ENCODE results near the gene CASQ2.

Gene CASQ2

GRCh38 chr1:115690972-115691371, 77.5 kb downstream of the CASQ2 start:
- DNase-seq (ENCODE audit: low spot score), result no peak

GRCh38 chr1:115687744-115688143, 80.8 kb downstream of the CASQ2 start:
- DNase-seq (ENCODE audit: low spot score), result no peak

GRCh38 chr1:115685029-115685705, 83.3 kb downstream of the CASQ2 start:
- DNase-seq (ENCODE audit: low spot score), result no peak

GRCh38 chr1:115682792-115683191, 85.7 kb downstream of the CASQ2 start:
- no peak for DNase-seq (ENCODE audit: low spot score)

- no peak for DNase-seq (ENCODE audit: low spot score)
These were observed 87.8 kb downstream of the CASQ2 start for GRCh38 chr1:115680730-115681111.

- no peak for DNase-seq (ENCODE audit: low spot score)
These were observed 89.3 kb downstream of the CASQ2 start for GRCh38 chr1:115679141-115679611.

- no peak for DNase-seq (ENCODE audit: low spot score)
These were observed 90.4 kb downstream of the CASQ2 start for GRCh38 chr1:115678141-115678540.

GRCh38 chr1:115677565-115677964, 90.9 kb downstream of the CASQ2 start:
- no peak for DNase-seq (ENCODE audit: low spot score)

GRCh38 chr1:115677182-115677555, 91.3 kb downstream of the CASQ2 start:
- DNase-seq (ENCODE audit: low spot score), result no peak

GRCh38 chr1:115676498-115677181, 91.9 kb downstream of the CASQ2 start:
- DNase-seq (ENCODE audit: low spot score), result no peak

- DNase-seq (ENCODE audit: low spot score), result no peak
These were observed 96.1 kb downstream of the CASQ2 start for GRCh38 chr1:115672224-115673009.

GRCh38 chr1:115671176-115671934, 97.2 kb downstream of the CASQ2 start:
- DNase-seq (ENCODE audit: low spot score), result no peak

GRCh38 chr1:115670476-115671175, 97.9 kb downstream of the CASQ2 start:
- DNase-seq (ENCODE audit: low spot score), result no peak

GRCh38 chr1:115669886-115670285, 98.6 kb downstream of the CASQ2 start:
- no peak for DNase-seq (ENCODE audit: low spot score)

GRCh38 chr1:115669002-115669673, 99.4 kb downstream of the CASQ2 start:
- DNase-seq (ENCODE audit: low spot score), result no peak

GRCh38 chr1:115668579-115668978, 99.9 kb downstream of the CASQ2 start:
- DNase-seq (ENCODE audit: low spot score), result no peak

- peak; percentile 43 for DNase-seq (ENCODE audit: low spot score)
These were observed 101.8 kb downstream of the CASQ2 start for GRCh38 chr1:115666702-115667101.

GRCh38 chr1:115666206-115666605, 102.3 kb downstream of the CASQ2 start:
- DNase-seq (ENCODE audit: low spot score), result no peak

GRCh38 chr1:115665319-115666096, 103.0 kb downstream of the CASQ2 start:
- DNase-seq (ENCODE audit: low spot score), result no peak

- no peak for DNase-seq (ENCODE audit: low spot score)
These were observed 107.4 kb downstream of the CASQ2 start for GRCh38 chr1:115661157-115661556.
